GM18519 (cell line): ENCODE data around the gene ETF1.
"Not testable (repeated sequence)": the region's sequence is repeated elsewhere in the genome, so short reads cannot be mapped to it uniquely, and the experiment has no call there.

ENCODE experiments used
- ATAC-seq: cut with Tn5 transposase; IDR thresholded peaks from one replicate; pipeline ENCODE4 v1.9.1; 2021; ENCODE audit warnings: mild to moderate bottlenecking, moderate library complexity; ENCODE audit not compliant: unreplicated experiment, low FRiP score

The ETF1 gene

GRCh38 chr5:138533973-138534941 lies 8.8 kb downstream of the ETF1 start:
- ATAC-seq = no peak

DNA sequence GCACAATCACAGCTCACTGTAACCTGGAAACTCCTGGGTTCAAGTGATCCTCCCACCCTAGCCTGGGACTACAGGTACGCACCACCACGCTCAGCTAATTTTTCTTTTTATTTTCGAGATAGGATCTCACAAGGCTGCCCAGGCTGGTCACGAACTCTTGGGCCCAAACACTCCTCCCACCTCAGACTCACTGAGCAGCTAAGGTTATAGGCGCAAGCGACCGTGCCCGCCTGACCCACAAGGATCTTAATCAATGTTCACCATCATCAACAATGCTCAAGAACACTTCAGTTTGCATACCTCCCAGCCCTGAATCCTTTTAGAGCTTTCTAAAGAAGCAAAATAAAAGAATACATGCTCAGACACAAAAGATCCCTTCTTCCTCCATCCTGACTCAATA lies 13.2 kb downstream of the ETF1 start:
- no peak for ATAC-seq

- no peak for ATAC-seq
Observed at GRCh38 chr5:138528744-138529469, 14.1 kb downstream of the ETF1 start.

- no peak for ATAC-seq
Observed at GRCh38 chr5:138528208-138528607, 14.8 kb downstream of the ETF1 start.

GRCh38 chr5:138527170-138527569 lies 15.9 kb downstream of the ETF1 start:
- no peak for ATAC-seq

DNA sequence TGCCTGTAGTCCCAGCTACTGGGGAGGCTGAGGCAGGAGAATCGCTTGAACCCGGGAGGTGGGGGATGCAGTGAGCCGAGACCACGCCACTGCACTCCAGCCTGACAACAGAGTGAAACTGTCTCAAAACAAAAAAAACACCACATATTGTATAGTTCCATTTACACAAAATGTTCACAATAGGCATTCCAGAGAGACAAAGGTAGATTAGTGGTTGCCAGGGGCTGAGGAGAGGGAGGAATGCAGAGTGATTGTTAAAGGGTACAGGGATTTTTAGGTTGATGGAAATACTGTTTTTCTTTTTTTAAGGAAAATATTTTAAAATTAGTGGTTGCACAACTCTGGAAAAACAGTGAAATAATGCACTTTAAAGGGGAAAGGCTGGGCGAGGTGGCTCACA lies 19.6 kb downstream of the ETF1 start:
- ATAC-seq = no peak

- ATAC-seq = no peak
Observed at GRCh38 chr5:138520971-138521370, 22.1 kb downstream of the ETF1 start.

GRCh38 chr5:138517437-138517836 lies 25.6 kb downstream of the ETF1 start:
- ATAC-seq = no peak

- no peak for ATAC-seq
Observed at GRCh38 chr5:138515556-138516245, 27.3 kb downstream of the ETF1 start.

DNA sequence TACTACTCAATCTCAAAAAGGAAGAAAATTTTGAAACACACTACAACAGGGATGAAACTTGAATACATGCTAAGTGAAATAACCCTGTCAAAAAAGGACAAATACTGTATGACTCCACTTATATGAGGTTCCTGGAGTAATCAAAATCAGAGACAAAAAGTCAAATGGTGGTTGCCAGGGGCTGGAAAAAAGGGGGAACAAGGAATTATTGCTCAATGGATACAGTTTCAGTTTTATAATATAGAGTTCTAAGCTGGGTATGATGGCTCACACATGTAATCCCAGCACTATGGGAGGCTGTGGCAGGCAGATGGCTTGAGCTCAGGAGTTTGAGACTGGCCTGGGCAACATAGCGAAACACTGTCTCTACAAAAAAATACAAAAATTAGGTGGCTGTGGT lies 29.0 kb downstream of the ETF1 start:
- ATAC-seq = no peak

DNA sequence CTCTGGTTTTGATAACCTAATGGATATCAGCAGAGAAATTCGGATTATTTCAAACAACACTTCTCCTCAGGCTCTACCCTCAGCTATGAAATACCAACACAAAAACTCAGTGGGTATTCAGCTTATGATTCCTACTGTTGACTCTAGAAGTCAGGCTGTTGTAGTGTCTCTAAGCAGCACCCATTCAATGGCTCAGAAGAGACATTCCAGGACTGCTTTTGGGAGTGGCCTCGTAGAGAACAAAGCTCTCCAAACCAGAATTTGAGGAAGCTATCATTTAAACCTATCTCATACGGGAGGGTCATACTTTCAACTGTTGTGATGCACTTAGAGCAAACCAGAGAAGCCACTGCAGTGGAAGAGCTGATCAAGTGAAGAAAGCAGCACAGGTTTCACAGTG lies 34.1 kb downstream of the ETF1 start:
- ATAC-seq = no peak

GRCh38 chr5:138507485-138507884 lies 35.6 kb downstream of the ETF1 start:
- ATAC-seq = not testable (repeated sequence)

GRCh38 chr5:138506370-138507306 lies 36.4 kb downstream of the ETF1 start:
- ATAC-seq = no peak

GRCh38 chr5:138504799-138505198 lies 38.2 kb downstream of the ETF1 start:
- ATAC-seq = no peak

- no peak for ATAC-seq
Observed at GRCh38 chr5:138503487-138504270, 39.4 kb downstream of the ETF1 start.

- no peak for ATAC-seq
Observed at GRCh38 chr5:138502521-138502920, 40.5 kb downstream of the ETF1 start.

- no peak for ATAC-seq
Observed at GRCh38 chr5:138502121-138502520, 40.9 kb downstream of the ETF1 start.

GRCh38 chr5:138498376-138498775 lies 44.7 kb downstream of the ETF1 start:
- no peak for ATAC-seq

- no peak for ATAC-seq
Observed at GRCh38 chr5:138495351-138495750, 47.7 kb downstream of the ETF1 start.
